Kidney (tissue), 14 donors: ENCODE data around the gene ZG16B. TPM values are rescaled to one million over a fixed set of nuclear protein-coding genes. Genes with fewer than 3 reads are reported as not detected.

Source experiments
- DNase-seq, 5 donors: peaks; one replicate each; pipeline ENCODE4 v3.0.0-alpha.2; 2013 to 2020
- FAIRE-seq: peaks from 2 replicates; lab custom pipeline; 2012; peaks lifted over from hg19 to GRCh38; lab: Jason Lieb, UNC
- H3K27ac ChIP-seq, 2 donors: one replicate each; pipeline ENCODE4 v1.7.0; 2013; ENCODE audit warnings: low read depth in 2 of 2, low read length in 2 of 2, inconsistent platforms in 1 of 2
- H3K27me3 ChIP-seq: one replicate; pipeline ENCODE4 v1.7.1; 2013; ENCODE audit warnings: low read length, inconsistent platforms; ENCODE audit not compliant: control insufficient read depth, insufficient read depth
- H3K36me3 ChIP-seq, 3 donors: one replicate each; pipeline versions ENCODE4 v1.7.0 to v1.7.1; 2013; ENCODE audit warnings: low read length in 3 of 3, control low read depth in 1 of 3, inconsistent platforms in 1 of 3; ENCODE audit not compliant: insufficient read depth in 3 of 3, control insufficient read depth in 2 of 3
- H3K4me1 ChIP-seq, 3 donors: one replicate each; pipeline versions ENCODE4 v1.7.0 to v1.7.1; 2013; ENCODE audit warnings: low read length in 3 of 3, inconsistent platforms in 1 of 3, low read depth in 1 of 3; ENCODE audit not compliant: control insufficient read depth in 2 of 3, insufficient read depth in 2 of 3
- H3K4me3 ChIP-seq, 3 donors: one replicate each; pipeline versions ENCODE4 v1.7.0 to v1.8.1; 2013; ENCODE audit warnings: low read length in 3 of 3, control low read depth in 1 of 3, inconsistent platforms in 1 of 3
- H3K9ac ChIP-seq, 3 donors: one replicate each; pipeline versions ENCODE4 v1.7.0 to v1.7.1; 2013; ENCODE audit warnings: low read length in 3 of 3, control low read depth in 1 of 3, inconsistent platforms in 1 of 3
- H3K9me3 ChIP-seq, 3 donors: one replicate each; pipeline versions ENCODE4 v1.7.0 to v1.7.1; 2013; ENCODE audit warnings: low read length in 3 of 3, control low read depth in 1 of 3, inconsistent platforms in 1 of 3; ENCODE audit not compliant: control insufficient read depth in 2 of 3, insufficient read depth in 1 of 3
- CTCF ChIP-seq: IDR thresholded peaks from 3 replicates; pipeline ENCODE4 v1.5.1; 2012; ENCODE audit warnings: mild to moderate bottlenecking, moderate library complexity, borderline replicate concordance; ENCODE audit not compliant: insufficient read depth; ENCODE audit errors: extremely low read depth
- intact Hi-C: fragments of 100-400 bp; cut with DNase I; formaldehyde crosslinking; loops from one replicate; pipeline ENCODE4 v1.11.1; 2022
- polyA plus RNA-seq: library from polyadenylated mRNA; stranded (reverse); fragments of 350-450 nt; fragmentation: Illumina TruSeq; extraction: RNeasy Lipid Tissue Mini Kit (QIAGEN cat#74804); gene quantifications from one replicate; pipeline ENCODE4 v1.2.3, GENCODE V29; 2014; ENCODE audit warnings: low read depth, low replicate concordance; ENCODE audit not compliant: insufficient read depth
- total RNA-seq: library from RNA; stranded (reverse); fragmentation: NEBNext Ultra II Directional; extraction: Animal tissue kit (Norgen Biotek cat#: 25700); gene quantifications from one replicate; pipeline ENCODE4 v1.2.1, GENCODE V29; 2021
- donor health status: control.
- donor health status: control.
- donor health status: control.
- donor health status: control.
- donor health status: control.
- donor health status: DM: yes; HTN: yes; CAD: no.
- donor health status: Normal renal cell carcinoma (clear cell type).

ZG16B gene
- total and polyA plus RNA-seq, 2 donors from 2014 or later = 0.69 to 0.98 TPM

GRCh38 chr16:2852731-2853507 lies 22.8 kb downstream of the ZG16B start:
- intact Hi-C loops = no loop called here
- H3K27ac ChIP-seq = no peak overlapping the region
- H3K9ac ChIP-seq = no peak overlapping the region
- TF ChIP-seq CTCF = no peak
- H3K4me3 ChIP-seq = no peak overlapping the region
- H3K4me1 ChIP-seq = no peaks in the 10 kb centered on the region
- no peak for DNase-seq
- no peaks in the 10 kb centered on the region for H3K36me3 ChIP-seq
- no peak for FAIRE-seq
- peaks cover 0 to 6% (median 2%) of the 10 kb centered on the region in 3 donors for H3K9me3 ChIP-seq
- H3K27me3 ChIP-seq = peaks cover 2% of the 10 kb centered on the region

GRCh38 chr16:2853531-2854073 lies 23.5 kb downstream of the ZG16B start:
- Histone ChIP-seq H3K36me3 (no peaks in the 10 kb centered on the region), H3K27me3 (peaks cover 2% of the 10 kb centered on the region), H3K4me1 (no peaks in the 10 kb centered on the region), H3K4me3 (no peak overlapping the region), H3K9ac (no peak overlapping the region), H3K27ac (no peak overlapping the region), H3K9me3 (peaks cover 0 to 6% (median 2%) of the 10 kb centered on the region in 3 donors)
- no peak for DNase-seq
- intact Hi-C loops = no loop called here
- FAIRE-seq = no peak
- TF ChIP-seq CTCF = no peak

GRCh38 chr16:2854700-2855309 lies 24.7 kb downstream of the ZG16B start:
- Histone ChIP-seq H3K9ac (no peak overlapping the region), H3K36me3 (no peaks in the 10 kb centered on the region), H3K27me3 (no peaks in the 10 kb centered on the region), H3K4me3 (no peak overlapping the region), H3K27ac (no peak overlapping the region), H3K9me3 (peaks cover 0 to 6% (median 2%) of the 10 kb centered on the region in 3 donors), H3K4me1 (no peaks in the 10 kb centered on the region)
- FAIRE-seq (no peak), DNase-seq (no peak)
- no peak for TF ChIP-seq CTCF
- intact Hi-C loops = no loop called here
